CD4-positive, alpha-beta T cell treated with Interleukin-1 beta for 1 hour (primary cell): ENCODE data around the gene SMARCD3.

Experiments used
- DNase-seq, 2 donors: peaks; one replicate each; pipeline ENCODE4 v3.0.0-alpha.2; 2020 to 2022

Gene SMARCD3

DNA sequence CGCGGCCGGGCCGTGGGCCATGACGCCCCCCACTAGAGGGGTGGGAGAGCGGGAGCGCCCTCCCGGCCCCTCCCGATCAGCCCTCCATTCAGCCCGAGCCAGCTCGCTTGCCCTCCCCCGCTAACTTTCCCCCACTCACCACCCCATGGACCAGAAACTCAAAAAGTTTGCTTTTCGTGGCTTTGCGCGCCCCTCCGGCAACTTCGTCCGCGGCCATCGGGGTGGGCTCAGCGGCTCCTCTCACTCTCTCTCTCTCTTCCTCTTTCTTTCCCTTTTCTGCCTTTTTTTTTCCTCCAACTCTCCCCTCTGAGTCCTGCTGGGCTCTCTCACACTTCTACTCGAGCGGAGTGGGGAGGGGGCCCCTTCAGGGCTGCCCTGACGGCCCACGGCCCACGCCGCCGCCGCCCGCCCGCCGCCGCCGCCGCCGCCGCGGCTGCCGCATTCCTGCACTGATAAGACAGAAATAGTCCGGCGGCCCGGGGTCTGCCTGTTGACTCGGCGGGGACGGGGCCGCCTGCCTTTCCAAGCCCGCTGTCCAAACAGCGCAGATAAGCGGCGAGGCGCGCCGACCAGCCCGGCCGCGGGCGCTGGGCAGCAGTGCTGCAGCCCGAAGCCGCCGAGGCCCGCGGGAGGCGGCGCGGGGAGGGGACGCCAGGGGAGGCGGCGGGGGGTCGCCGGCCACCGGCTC lies at the start of gene SMARCD3:
SMARCD3 (minus strand) TSS at position 349 of the 688 bp plus-strand sequence; CDS start at position 217, 132 bp downstream.
- DNase-seq, result peak in 1 of 2 donors; percentile 35

DNA sequence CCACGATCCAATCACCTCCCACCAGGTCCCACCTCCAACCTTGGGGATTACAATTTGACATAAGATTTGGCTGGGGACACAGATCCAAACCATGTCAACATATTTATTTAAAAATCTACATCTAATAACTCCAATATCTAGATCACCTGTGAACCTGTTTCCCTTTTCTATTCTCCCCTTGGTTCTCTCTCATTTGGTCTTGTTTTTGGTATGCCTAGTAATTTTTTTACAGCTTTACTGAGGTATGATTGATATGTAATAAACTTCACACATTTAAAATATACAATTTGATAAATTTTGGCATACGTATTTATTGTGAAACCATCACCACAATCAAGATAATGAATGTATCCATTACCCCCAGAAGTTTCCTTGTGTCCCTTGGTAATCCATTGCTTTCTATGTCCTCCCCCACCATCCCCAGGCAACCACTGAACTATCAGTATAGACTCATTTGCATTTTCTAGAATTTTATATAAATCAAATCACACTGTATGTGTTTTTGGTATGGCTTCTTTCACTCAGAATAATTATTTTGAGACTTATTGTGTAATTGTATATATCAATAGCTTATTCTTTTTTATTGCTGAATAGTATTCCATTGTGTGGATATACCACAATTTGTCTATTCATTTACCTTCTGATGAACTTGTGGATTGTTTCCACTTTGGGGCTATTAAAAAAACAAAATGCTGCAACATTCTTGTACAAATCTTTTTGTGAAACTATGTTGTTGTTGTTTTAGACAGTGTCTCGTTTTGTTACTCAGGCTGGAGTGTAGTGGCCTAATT lies 47.9 kb upstream of the SMARCD3 start:
- DNase-seq, result no peak

DNA sequence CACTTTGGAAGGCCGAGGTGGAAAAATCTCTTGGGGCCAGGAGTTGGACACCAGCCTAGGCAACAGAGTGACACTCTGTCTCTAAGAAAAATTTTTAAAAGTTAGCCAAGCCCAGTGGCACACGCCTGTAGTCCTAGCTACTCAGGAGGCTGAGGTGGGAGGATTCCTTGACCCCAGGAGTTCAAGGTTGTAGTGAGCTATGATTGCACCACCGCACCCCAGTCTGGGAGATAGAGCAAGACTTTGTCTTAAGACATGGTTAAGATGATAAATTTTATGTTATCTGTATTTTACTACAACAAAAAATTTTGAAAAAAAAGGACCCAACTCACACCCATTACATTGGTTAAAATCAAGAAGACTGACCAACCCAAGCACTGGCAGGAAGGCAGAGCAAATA lies 44.4 kb upstream of the SMARCD3 start:
- no peak for DNase-seq

DNA sequence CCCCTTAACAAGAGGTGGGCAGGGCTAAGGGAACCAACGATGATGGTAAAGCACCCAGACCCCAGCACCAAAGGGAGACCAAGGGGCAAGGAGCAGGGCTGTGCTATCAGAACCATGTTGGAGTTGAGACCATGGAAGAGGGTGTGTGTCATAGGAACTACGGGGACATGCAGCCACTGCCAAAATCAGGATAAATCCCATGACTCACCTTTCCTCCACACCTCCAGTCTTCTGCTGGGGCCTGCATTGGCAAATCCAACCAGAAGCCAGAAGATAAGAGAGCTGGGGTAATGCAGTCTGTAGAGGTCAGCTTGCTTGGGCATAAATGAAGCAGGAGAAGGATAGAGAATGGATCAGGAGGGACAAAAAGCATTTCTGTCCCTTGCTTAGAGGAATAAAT lies 42.7 kb upstream of the SMARCD3 start:
- DNase-seq, result no peak

DNA sequence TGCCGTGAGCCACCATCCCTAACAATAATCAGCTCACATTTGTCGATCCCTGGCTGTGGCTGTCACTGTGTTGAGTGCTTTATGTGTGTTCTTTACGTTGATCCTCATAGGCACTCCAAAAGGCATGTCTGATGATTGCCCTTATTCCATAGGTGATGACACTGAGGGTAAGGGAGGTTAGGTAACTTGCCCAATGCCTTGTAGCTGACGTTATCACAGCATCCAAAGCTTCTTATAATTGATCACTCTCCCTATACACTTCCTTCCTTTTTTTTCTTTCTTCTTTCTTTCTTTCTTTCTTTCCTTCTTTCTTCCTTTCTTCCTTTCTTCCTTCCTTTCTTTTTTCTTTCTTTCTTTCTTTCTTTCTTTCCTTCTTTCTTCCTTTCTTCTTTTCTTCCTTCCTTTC lies 41.9 kb upstream of the SMARCD3 start:
- DNase-seq, result no peak

DNA sequence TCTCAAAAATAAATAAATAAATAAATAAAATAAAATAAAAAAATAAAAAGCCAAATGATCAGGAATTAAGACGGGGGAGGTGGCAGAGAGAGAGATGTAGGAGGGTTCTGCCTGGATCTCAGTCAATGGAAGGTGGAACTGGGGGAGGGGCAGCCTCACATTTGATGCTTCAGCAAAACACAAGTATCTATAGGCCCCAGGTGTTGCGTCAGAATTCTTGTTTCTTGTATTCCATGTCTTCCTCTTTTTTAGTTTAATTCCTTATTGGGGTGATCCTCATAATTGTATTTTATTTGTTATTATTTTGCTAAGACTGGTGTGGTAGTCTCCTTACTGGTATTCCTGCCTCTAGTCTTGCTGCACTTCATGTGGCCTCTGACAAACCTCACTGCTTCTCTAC lies 41.4 kb upstream of the SMARCD3 start:
- no peak for DNase-seq

DNA sequence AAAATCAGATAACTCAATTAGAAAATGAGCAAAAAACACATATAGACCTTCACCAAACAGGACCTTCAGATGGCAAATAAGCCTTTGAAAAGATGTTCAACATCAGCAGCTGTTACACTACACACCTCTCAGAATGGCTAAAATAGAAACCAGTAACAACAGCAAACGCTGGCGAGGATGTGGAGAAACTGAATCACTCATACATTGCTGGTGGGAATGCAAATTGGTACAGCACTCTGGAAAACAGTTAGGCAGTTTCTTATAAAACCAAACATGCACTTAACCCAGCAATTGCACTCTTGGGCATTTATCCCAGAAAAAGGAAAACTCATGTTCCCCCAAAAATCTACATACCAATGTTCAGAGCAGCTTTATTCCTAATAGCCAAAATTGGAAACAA lies 37.7 kb upstream of the SMARCD3 start:
- no peak for DNase-seq

DNA sequence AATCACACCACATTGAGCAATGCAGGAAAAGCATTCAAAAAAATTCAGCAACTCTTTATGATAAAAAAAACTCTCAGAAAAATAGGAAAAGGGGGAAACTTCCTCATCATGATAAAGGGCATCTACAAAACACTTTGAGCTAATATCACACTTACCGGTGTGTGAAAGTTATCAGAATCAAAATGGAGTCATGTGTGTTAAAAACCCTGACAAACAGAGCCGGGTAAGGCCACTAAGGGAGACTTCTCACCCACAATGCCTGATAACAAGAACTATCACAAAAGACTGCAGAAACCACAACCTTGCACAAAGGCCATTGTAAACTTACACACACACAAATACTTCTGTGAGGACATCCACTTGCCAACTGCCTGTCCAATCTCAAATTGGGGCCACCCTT lies 34.8 kb upstream of the SMARCD3 start:
- no peak for DNase-seq

DNA sequence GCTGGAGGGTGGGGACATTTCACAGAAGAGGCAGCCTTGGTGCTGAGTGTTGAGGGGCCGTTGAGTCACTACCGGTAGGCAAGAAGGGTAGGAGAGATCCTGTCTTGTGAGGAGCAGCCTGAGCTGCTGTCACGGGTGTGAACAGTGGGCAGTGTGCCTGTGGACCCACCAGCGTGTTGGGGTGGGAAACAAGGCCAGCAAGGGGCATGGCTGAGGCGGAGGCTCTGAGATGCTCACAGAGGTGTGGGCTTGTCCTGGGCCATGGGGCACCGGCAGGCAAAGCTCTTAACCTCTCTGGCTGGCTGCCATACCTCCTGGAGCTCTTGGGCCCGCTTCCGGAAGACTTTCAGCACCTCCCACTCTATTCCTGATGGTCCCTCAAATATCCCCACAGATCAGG lies 33.6 kb upstream of the SMARCD3 start:
- no peak for DNase-seq

DNA sequence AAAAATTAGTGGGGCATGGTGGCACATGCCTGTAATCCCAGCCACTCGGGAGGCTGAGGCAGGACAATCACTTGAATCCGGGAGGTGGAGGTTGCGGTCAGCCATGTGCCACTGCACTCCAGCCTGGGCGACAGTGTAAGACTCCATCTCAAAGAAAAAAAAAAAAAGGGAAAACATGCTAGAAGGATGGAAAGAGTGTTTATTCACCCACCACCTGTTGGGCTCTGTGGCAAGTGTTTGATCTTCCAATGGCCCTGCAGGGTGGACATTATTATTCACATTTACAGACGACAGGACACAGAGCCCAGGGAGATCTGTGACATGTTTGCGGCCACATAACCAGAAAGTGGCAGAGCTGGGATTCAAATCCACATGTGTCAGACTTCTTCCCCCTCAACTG lies 33.2 kb upstream of the SMARCD3 start:
- no peak for DNase-seq

DNA sequence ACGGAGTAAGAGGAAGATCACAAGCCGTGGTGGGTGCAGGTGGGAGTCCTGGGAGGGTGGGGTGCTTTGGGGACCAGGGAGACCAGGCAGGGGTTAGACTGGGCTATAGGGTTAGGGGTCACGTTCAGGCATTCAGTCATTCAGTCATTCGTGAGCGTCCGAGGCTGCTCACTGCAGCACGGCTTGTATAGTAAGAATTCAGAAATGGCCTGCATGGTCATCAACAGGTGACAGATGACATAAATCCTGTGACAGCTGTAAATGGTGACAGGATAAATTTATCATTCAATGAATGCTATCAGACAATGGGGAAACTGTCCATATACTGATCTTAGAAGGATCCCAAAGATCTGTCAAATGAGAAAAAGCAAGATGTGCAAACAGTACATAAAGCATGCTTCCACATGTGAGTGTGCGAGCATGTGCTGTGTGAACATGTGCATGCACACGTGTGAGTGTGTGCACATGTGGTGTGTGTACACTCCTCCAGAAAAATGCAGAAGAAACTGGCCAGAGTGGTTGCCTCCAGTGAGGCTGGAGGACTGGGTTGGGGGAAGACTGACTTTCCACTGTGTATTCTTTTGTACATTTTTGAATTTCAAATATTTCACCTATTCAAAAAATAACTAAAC lies 32.0 kb upstream of the SMARCD3 start:
- no peak for DNase-seq

DNA sequence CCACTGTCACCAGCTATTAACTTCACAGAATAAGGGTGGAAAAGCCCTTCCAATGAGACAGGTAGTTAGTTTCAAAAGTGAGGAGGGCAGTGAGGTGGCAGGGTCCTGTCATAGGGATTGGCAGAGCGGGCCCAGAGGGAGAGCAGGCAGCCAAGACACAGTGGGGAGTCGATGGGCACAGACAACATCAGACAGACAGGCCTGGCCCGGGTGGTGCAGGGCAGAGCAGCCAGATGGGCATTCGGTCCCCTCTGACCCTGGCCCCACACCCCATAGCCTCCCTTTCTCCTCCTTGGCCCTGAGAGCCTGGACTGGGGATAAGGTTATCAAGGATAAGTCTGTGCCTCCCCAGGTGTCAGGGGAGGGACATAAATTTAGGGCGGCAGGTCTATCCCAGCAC lies 31.4 kb upstream of the SMARCD3 start:
- no peak for DNase-seq

DNA sequence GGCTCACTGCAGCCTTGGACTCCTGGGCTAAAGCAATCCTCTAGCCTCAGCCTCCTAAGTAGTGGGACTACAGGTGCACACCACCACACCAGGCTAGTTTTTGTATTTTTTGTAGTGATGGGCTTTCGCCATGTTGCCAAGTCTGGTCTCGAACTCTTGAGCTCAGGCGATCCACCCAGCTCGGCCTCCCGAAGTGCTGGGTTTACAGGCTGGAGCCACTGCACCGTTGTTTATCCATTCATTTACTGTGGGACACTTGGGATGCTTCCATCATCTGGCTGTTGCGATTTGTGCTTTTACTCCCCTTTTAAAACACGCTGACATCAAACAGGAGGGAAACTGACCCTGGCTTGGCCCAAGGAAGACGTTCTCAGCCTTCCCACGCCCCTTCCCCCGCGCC lies 30.5 kb upstream of the SMARCD3 start:
- DNase-seq, result no peak

DNA sequence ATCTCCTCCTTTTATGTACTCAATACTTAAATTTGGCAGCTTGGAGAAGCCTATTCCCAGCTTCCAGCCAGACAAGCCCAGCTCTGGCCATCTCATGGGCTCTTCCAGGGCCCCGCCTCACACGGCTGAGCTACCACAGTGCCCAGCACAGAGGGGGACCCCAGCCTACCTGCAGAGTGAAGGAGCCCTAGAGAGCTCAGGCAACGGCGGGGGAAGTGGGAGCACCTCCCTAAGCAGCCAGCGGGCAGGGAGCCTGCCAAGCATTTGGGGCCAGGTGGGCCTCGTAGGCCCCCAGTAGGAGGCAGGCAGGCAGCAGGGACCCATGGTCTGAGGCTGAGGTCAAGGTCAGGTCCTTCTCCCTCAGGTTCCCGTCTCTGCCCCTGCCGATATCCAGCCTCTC lies 29.1 kb upstream of the SMARCD3 start:
- no peak for DNase-seq

DNA sequence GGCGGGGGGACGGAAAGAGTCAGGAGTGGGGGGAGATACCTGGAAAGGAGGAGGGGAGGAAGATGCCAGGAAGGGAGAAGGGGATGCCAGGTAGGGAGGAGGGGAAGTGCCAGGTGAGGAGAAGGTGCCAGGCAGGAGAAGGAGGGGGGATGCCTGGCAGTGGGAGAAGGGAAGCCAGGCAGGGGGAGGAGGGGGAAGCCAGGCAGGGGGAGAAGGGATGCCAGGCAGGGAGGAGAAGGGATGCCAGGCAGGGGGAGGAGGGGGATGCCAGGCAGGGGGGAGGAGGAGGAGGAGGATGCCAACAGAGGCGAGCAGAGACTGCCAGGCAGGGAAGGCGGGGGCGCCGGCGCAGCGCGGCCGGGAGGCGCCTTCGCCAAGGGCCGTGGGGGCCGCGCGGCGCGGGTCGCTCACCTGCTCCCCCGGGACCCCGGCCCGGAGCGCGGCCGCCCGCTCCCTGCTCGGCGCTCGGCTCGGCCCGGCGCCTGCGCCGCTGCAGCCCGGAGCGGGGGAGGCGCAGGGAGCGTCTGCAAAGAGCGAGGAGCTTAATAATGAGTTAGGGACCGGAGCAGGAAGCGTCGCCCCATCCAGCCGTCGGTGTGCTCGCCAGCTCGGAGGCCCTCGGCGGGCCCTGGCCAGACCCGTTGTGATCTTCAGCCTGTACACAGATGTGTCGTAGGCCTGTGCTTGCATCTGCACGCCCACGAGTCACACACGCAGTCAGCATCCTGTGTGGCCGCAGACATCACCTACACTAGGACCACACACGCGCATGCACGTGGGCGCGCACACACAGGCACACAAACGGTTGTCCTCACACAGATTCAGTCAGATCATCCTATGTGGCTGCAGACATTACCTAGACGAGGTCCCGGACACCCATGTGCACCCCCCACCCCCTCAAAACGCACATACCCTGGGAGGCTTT lies 28.4 kb upstream of the SMARCD3 start:
- DNase-seq, result peak; percentile 58 to 60

DNA sequence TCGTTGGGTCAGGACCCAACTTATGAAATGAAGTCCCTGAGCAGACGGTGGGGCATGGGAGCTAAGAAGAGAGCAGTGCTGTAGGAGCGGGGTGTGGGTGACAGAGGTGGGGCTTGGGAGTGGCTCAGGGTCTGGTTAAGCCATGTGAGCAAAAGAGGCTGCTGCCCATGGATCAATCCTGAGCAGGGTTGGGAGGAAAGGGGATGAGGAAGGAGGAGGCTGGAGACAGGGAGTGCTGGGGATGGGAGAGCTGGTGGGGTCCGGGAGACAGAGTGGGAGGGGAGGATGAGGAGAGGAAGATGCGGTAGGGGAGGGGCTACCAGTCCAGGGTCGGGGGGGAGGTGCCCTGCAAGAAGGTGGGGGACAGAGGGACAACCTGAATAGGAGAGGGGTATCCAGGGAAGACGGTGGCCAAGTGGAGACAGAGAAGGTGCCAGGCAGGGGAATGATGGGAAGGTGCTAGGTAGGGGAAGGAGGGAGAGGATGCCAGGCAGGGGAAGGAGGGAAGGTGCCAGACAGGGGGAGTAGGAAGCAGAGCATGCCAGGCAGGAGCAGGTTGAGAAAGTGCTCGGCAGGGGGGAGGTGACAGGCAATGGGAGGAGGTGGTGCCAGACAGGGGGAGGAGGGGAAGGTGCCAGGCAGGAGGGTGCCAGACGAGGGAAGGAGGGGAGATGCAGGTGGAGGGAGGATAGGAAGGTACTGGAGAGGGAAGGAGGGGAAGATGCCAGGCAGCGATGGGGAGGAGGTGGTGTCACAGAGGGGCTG lies 27.5 kb upstream of the SMARCD3 start:
- DNase-seq, result peak in 1 of 2 donors; percentile 8

DNA sequence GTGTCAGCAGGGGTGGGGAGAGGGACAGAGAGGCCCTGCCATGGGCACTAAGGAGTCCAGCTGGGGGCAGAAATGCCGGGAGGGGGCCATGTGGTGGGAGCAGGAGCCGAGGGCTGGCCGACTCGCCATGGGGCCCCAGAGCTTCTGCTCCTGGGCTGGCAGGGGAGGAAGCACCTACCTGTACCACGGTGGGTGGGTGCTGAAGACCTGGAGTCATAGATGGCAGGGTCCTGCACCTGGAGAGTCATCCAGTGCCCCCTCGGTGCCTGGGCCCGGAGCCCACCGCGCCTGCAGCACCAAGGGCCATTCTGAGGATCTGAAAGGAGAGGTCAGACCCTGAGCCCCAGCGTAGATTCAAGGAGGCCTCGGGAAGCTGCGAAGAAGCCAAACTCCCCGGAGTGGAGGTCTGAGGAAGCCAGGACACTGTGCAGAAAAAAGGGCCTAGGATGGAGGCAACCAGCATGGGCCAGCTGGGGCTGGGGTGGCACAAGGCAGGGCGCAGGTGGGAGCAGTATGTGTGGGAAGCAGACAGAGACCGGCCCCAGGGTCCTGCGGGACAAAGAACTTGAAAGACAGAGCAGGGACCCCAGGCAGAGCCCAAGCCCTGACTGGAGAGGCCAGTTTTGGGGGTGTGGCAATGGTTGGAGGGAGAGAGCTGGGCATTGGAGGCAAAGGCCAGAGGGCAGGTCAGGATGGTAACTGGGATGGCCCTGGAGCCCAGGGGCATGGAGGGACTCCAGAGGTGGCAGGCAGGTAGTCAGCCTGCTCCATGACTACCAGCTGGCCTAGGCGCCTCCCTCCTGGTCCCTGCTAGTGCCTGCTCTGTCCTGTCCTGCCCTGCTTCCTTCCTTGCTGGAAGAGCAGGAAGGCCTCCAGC lies 26.7 kb upstream of the SMARCD3 start:
- no peak for DNase-seq

DNA sequence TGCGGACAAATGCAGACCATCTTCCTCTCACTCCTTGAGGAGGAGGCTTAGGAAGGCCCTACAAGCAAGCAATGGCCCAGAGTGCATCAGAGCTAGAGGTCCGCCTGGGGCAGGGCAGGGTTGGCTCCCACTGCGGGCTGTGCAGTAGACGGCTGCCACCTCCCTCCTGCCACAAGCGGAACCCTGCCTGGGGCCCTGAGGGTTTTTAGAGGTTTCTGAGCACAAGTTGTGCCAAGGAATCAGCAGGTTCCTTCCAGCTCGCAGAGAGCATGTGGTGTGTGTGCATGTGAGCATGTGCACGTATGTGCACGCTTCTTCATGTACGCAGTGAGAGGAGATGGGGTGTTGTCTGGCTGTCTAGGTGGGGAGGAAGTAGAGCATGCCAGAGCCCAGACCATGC lies 25.9 kb upstream of the SMARCD3 start:
- DNase-seq, result no peak

DNA sequence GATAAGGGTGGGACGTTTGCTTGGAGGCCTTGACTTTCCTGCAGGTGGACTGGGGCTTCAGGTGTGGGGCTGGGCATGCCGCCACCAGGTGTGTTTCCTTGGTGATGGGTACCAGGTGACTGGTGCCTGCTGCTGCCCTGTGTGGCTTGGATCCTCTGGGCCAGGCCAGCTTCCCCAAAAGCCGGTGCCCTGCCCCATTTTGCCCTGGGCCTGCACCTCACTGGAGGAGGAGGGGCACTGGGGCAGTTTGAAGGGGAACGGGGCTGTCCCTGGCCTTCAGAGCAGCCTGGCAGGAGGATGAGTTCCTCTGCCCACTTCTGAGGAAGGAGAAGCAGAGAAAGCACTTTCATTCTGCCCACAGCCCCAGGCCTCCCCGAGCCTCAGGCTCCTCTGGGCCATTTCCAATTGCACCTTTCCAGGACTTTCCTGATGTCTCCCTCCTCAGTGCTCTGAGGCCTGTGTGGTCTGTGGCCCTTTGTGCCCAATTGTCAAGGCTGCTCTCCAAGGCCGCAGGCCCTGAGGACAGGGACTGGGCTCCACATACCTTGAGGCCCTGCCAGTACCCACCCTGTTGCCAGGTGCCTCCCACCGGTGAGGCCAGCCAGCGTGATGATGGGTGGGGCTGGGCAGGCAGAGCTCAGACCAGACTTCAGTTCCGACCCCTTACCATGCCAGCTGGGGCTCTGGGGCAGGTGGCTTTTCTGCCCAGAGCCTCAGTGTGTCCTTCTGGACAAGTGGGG lies 25.3 kb upstream of the SMARCD3 start:
- peak in 1 of 2 donors; percentile 30 for DNase-seq

DNA sequence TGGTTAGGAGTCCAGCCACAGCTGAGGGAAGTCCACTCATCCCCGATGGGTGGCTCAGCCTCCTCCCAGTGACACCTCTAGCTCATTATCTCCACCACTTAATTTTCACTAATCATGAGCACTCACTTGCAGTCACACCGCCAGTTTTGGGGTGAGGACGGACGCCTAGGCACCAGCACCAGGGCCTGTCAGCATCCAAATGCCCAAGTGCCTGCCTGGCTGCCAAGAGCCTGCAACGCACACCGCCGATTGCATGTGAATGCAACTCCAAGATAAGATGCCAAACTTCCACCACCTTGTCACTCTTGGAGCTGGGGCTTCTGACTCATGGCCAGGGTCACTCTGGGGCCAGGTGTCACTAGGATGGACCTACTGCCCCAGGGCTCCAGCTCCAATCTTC lies 24.4 kb upstream of the SMARCD3 start:
- no peak for DNase-seq
